AG04450 (cell line): ENCODE measurements around the gene PITPNB. TPM values are rescaled to one million over a fixed set of nuclear protein-coding genes. Genes with fewer than 3 reads are reported as not detected.

ENCODE experiments used
- CTCF ChIA-PET: fragments of 300-600, 350-600 bp; formaldehyde crosslinking; extraction: SDS; loops from one replicate; lab custom pipeline; 2022; ENCODE audit warnings: antibody characterized with exemption, inconsistent platforms; lab: Charles Lee
- POLR2A ChIA-PET: fragments of 350-600 bp; formaldehyde crosslinking; extraction: SDS; loops from one replicate; lab custom pipeline; 2021; ENCODE audit warnings: antibody characterized with exemption, inconsistent platforms; lab: Yijun Ruan, JAX
- DNase-seq: peaks from one replicate; pipeline ENCODE4 v3.0.0-alpha.2; 2011; ENCODE audit warnings: low read depth, low spot score
- H3K27ac ChIP-seq: one replicate; pipeline ENCODE4 v1.5.1; 2012; ENCODE audit warnings: low read depth, low read length, control low read depth
- H3K27me3 ChIP-seq: one replicate; pipeline ENCODE4 v1.6.0; 2012; ENCODE audit warnings: low read length; ENCODE audit not compliant: control insufficient read depth, insufficient read depth
- H3K4me3 ChIP-seq: 2 replicates; pipeline ENCODE4 v1.5.1; 2011; ENCODE audit warnings: mild to moderate bottlenecking, low read depth, low read length, control low read depth
- H3K9me3 ChIP-seq: 2 replicates; pipeline ENCODE4 v1.5.1; 2012; ENCODE audit warnings: low read length; ENCODE audit not compliant: control insufficient read depth, insufficient read depth
- CTCF ChIP-seq: IDR thresholded peaks from 2 replicates; pipeline ENCODE4 v1.5.1; 2011; ENCODE audit warnings: low read depth, low read length, control low read depth, inconsistent platforms
- polyA plus RNA-seq: library from polyadenylated mRNA; depleted of rRNA; stranded (reverse); fragments of >200 nt; gene quantifications from 2 replicates; pipeline ENCODE4 v1.2.3, GENCODE V29; 2011

The PITPNB gene
- polyA plus RNA-seq, 1 experiment: 119 TPM

GRCh38 chr22:27874764-27875163, 44.3 kb downstream of the PITPNB start:
- Histone ChIP-seq H3K27ac (no peak overlapping the region), H3K9me3 (no peaks in the 10 kb centered on the region), H3K4me3 (no peak overlapping the region), H3K27me3 (no peaks in the 10 kb centered on the region)
- ChIA-PET POLR2A (no interaction called here), CTCF (interaction anchor here (0.9 to 2.0 kb wide), 3 partner anchors 11 to 1196 kb away, joined by 3 to 13 read pairs (median 4); no protein-coding TSS in a partner anchor)
- TF ChIP-seq CTCF: no peak
- no peak for DNase-seq

DNA sequence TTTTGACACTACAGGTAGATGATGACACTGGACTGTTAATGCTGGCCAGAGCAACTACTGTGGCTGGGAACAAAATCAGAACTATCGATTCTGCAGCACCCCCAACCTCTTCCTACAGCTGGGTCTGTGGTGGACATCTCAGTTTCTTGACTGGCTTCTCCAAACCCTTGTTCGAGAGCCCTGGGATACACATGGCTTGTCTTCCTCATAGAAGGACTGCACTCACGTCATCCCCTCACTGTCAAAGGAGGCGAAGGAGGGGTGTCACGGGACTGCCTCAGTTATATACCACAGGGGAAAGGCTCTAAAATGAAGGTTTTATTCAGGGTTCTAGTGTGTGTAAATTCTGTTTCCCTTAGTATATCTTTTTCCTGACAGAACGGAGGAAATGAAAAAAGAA, 44.9 kb downstream of the PITPNB start:
- ChIA-PET POLR2A (no interaction called here), CTCF (no interaction called here)
- Histone ChIP-seq H3K27ac (no peak overlapping the region), H3K27me3 (no peaks in the 10 kb centered on the region), H3K4me3 (no peak overlapping the region), H3K9me3 (no peaks in the 10 kb centered on the region)
- TF ChIP-seq CTCF: no peak
- no peak for DNase-seq

GRCh38 chr22:27873472-27873871, 45.6 kb downstream of the PITPNB start:
- Histone ChIP-seq H3K4me3 (no peak overlapping the region), H3K27ac (no peak overlapping the region), H3K9me3 (no peaks in the 10 kb centered on the region), H3K27me3 (no peaks in the 10 kb centered on the region)
- DNase-seq: no peak
- TF ChIP-seq CTCF: no peak
- POLR2A ChIA-PET: no interaction called here
- CTCF ChIA-PET: no interaction called here

GRCh38 chr22:27872488-27872887, 46.6 kb downstream of the PITPNB start:
- POLR2A ChIA-PET: interaction anchor here (0.6 kb wide), 1 partner anchor 17 kb away, joined by 4 read pairs; no protein-coding TSS in a partner anchor
- CTCF ChIA-PET: interaction anchor here (0.6 to 2.9 kb wide), 3 partner anchors 7 to 250 kb away, joined by 6 to 14 read pairs (median 8); no protein-coding TSS in a partner anchor

More at GRCh38 chr22:27872488-27872887, 46.6 kb downstream of the PITPNB start:
- Histone ChIP-seq H3K9me3 (no peaks in the 10 kb centered on the region), H3K27ac (no peak overlapping the region), H3K27me3 (no peaks in the 10 kb centered on the region), H3K4me3 (no peak overlapping the region)
- no peak for TF ChIP-seq CTCF
- no peak for DNase-seq
